ENCODE data around the gene TRABD2B. TPM values are rescaled to one million over a fixed set of nuclear protein-coding genes. Genes with fewer than 3 reads are reported as not detected.
A peak's percentile ranks its signal among the peaks of the same experiment; 100 is the strongest.

Gene TRABD2B
- total RNA-seq, 1 experiment from 2014 or later, result 2.0 TPM

DNA sequence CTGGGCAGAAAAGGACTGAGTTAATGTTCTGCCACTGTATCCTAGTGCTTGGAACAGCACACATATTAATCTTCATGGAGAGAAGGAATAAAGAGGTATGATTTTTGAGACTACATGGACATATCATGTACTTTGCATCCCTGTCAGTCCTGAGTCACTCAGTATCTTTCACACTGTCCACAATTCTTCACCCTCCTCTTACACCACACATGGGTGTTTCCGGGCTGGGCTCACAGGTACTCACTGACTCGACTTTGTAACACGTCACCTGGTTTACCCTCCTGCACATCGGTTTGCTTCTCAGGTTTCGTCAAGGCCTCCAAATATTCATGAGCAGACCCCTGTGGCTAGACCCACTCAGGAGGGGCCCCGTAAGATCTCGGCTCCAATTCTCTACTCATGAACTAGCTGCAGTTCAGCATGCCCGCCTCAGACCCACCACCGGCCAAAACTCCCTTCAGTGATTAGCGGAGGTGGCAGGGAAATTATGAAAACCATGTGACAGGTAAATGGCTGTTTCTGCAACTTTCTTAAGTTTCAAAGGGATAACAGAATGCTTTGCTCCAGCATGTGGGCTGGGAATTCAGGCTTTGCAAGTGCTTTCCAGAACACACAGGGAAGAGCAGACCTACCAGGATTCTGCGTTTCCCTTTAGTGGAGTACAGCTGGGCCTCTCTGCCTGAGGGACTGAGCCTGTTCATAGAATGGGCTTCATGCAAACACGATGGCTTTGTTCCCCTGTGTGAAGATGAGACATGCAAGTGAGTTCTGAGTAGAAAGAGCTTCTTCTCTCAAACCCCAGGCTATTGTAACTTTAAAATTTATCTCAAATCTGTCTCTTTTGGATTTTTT lies 31.3 kb upstream of the TRABD2B start:
- Histone ChIP-seq H3K4me3 (ENCODE audit: insufficient read depth, low read depth, low read length) (no peak overlapping the region), H3K36me3 (replicated peaks; ENCODE audit: control insufficient read depth, insufficient read depth, low read length) (no peaks in the 10 kb centered on the region; the same call in 1 of the 2 replicates), H3K27me3 (ENCODE audit: control insufficient read depth, insufficient read depth, low read length) (no peaks in the 10 kb centered on the region; the same call in 1 of the 2 replicates)
- peak; percentile 64 for DNase-seq

DNA sequence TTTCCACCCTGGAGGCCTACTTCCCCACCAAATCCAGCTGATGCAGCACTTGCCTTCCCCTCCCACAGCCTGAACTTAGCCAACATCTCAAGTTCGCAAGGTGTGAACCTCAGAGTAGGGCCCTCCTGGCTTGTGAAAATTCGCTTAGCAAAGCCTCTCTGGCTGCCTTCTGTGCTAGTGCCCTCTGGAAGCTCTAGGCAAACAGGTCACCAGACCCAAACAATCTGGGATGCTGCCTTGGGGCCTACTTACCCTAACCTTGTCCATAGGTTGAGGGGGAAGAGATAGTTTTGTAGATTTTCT lies 30.3 kb upstream of the TRABD2B start:
- H3K27me3 ChIP-seq (ENCODE audit: control insufficient read depth, insufficient read depth, low read length), result no peaks in the 10 kb centered on the region; the same call in 1 of the 2 replicates
- H3K36me3 ChIP-seq (replicated peaks; ENCODE audit: control insufficient read depth, insufficient read depth, low read length), result no peaks in the 10 kb centered on the region; the same call in 1 of the 2 replicates
- no peak overlapping the region for H3K4me3 ChIP-seq (ENCODE audit: insufficient read depth, low read depth, low read length)
- DNase-seq, result no peak

DNA sequence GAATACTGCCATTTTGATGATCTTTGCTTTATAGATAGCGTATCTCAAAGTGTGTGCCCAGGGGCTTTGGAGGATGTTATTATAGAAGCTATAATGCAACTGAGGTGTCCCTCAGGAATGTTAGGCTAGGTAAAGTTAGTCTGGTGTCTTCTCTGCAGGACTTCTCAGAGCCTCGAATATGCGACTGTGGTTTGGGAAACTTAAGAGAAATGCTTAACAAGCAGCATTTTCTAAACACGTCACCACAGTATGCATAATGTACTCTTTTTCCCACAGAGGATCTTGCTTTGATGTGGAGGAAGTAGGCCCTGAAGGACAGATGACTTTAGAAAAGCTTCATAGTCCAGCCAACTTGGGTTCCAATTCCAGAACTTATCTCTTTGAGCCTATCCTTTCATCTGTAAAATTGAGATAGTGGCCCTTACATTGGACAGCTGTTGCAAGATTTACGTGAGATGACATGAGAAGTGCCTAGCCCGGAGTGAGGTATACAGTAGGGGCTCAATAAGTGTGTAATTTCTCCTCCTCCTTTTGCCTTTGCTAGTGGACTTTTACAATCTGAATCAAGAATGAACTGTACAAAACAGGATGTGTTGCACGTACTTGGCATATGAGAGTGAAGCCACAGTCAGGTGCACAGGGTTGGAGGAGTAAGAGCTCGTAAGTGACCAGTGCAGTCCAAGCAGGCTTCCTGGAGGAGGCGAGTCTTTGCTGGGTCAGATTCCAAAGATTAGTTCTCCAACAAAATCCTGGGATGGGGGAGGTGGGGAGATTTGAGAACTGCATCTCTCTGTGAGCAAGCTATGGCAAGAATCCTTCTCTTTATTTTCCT lies 29.7 kb upstream of the TRABD2B start:
- H3K4me3 ChIP-seq (ENCODE audit: insufficient read depth, low read depth, low read length), result no peak overlapping the region
- H3K27me3 ChIP-seq (ENCODE audit: control insufficient read depth, insufficient read depth, low read length), result peaks cover under 1% of the 10 kb centered on the region; the same call in 1 of the 2 replicates
- no peaks in the 10 kb centered on the region; the same call in 1 of the 2 replicates for H3K36me3 ChIP-seq (replicated peaks; ENCODE audit: control insufficient read depth, insufficient read depth, low read length)
- DNase-seq, result no peak

DNA sequence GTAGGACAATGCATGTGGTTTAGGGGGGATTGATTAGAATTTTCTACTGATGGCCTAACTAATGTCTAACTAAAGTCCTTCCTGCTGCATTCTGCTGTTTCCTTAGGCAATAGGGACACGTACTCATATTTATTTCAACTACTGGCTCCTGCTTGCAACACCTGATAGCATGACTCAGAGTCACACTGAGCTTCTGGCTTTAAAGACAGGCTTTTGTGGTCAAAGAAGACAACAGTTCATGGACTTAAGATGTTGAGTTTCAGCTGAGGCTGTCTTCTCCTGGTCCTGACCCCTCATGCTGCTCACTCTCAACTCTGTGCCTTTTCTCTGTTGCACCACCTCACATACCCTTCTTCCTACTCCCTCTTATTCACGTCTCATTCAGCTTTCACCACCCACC lies 29.1 kb upstream of the TRABD2B start:
- DNase-seq, result no peak
- Histone ChIP-seq H3K27me3 (ENCODE audit: control insufficient read depth, insufficient read depth, low read length) (peaks cover 2% of the 10 kb centered on the region; the same call in 1 of the 2 replicates), H3K4me3 (ENCODE audit: insufficient read depth, low read depth, low read length) (no peak overlapping the region), H3K36me3 (replicated peaks; ENCODE audit: control insufficient read depth, insufficient read depth, low read length) (no peaks in the 10 kb centered on the region; the same call in 1 of the 2 replicates)

DNA sequence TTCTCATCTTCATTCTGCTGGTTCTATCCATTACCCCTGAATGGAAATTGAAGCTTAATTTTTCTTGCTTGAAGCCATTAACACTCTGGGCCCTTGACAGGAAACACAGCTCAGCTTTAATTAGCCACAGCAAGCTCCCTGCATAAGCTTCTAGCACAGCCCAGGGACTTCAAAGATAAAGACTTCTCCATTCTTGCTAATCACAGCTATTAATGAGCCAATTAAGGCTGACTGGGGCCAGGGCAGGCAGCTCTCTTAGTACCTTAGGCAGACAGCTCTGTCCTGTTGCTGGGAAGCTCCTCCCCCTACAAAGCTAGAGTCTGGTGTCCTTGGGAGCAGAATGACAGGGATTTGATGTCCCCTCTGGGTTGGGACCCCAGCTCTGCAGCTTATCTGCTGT lies 27.9 kb upstream of the TRABD2B start:
- Histone ChIP-seq H3K36me3 (replicated peaks; ENCODE audit: control insufficient read depth, insufficient read depth, low read length) (no peaks in the 10 kb centered on the region; the same call in 1 of the 2 replicates), H3K27me3 (ENCODE audit: control insufficient read depth, insufficient read depth, low read length) (peaks cover 2% of the 10 kb centered on the region; the same call in 1 of the 2 replicates), H3K4me3 (ENCODE audit: insufficient read depth, low read depth, low read length) (no peak overlapping the region)
- DNase-seq, result no peak

DNA sequence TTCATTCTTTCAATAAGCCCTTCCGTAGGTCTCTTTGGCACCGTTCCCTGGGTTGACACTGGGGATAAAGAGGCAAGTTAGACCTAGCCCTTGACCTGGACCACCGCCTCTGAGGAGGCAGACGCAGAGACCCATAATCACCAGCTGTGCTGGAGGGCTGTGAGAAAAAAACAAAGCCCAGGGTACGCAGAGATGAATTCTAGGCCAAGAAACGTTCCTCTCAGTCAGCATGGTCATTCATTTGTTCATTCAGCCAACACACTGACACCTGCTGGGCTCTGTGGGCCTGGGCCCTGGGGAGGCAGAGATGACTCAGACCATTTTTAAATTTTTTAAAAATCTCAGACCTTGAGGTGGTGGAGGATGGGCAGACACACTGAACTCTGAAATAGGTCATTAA lies 26.3 kb upstream of the TRABD2B start:
- no peak for DNase-seq

DNA sequence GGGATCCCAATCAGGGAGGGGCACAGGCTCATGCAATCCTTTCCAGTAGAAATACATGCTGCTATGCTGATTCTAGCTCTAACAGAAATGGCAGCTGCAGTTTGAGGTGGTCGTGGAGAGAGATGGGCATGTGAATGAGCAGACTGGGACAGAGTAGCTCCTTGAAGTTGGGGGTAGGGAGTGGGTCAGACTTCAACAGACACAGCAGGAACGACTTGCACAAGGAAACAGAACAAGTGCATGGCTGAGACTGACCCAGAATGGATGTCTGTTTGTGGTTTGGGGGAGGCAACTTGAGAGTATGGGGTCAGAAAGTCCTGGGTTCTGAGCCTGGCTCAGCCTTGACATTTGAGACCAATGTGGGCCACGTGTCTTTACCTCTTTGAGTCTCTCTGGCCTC lies 25.1 kb upstream of the TRABD2B start:
- Histone ChIP-seq H3K36me3 (replicated peaks; ENCODE audit: control insufficient read depth, insufficient read depth, low read length) (no peaks in the 10 kb centered on the region; the same call in 1 of the 2 replicates), H3K27me3 (ENCODE audit: control insufficient read depth, insufficient read depth, low read length) (peaks cover 6% of the 10 kb centered on the region; the same call in 1 of the 2 replicates), H3K4me3 (ENCODE audit: insufficient read depth, low read depth, low read length) (no peak overlapping the region)
- no peak for DNase-seq

More for the DNA sequence above, 26.3 kb upstream of the TRABD2B start:
- H3K27me3 ChIP-seq (ENCODE audit: control insufficient read depth, insufficient read depth, low read length), result peaks cover 2% of the 10 kb centered on the region; the same call in 1 of the 2 replicates
- no peaks in the 10 kb centered on the region; the same call in 1 of the 2 replicates for H3K36me3 ChIP-seq (replicated peaks; ENCODE audit: control insufficient read depth, insufficient read depth, low read length)
- H3K4me3 ChIP-seq (ENCODE audit: insufficient read depth, low read depth, low read length), result no peak overlapping the region

DNA sequence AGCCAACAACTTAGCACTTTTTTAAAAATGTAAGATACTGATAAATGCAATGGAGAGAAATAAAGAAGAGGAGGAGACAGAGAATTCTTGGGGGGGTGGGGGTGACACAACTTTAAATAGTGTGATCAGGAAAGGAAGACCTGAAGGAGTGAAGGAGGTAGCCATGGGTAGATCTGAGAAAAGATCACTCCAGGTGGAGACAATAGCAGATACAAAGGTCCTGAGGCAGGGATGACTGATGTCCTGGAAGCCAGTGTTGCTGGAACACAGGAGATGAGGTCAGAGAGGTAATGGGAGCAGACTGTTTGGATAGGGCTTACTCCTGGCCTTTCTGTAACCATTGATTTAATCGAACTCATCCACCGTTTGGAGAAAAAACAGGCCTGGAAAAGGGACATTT lies 24.6 kb upstream of the TRABD2B start:
- no peak overlapping the region for H3K4me3 ChIP-seq (ENCODE audit: insufficient read depth, low read depth, low read length)
- H3K27me3 ChIP-seq (ENCODE audit: control insufficient read depth, insufficient read depth, low read length), result peaks cover 6% of the 10 kb centered on the region; the same call in 1 of the 2 replicates
- no peaks in the 10 kb centered on the region; the same call in 1 of the 2 replicates for H3K36me3 ChIP-seq (replicated peaks; ENCODE audit: control insufficient read depth, insufficient read depth, low read length)
- DNase-seq, result no peak

DNA sequence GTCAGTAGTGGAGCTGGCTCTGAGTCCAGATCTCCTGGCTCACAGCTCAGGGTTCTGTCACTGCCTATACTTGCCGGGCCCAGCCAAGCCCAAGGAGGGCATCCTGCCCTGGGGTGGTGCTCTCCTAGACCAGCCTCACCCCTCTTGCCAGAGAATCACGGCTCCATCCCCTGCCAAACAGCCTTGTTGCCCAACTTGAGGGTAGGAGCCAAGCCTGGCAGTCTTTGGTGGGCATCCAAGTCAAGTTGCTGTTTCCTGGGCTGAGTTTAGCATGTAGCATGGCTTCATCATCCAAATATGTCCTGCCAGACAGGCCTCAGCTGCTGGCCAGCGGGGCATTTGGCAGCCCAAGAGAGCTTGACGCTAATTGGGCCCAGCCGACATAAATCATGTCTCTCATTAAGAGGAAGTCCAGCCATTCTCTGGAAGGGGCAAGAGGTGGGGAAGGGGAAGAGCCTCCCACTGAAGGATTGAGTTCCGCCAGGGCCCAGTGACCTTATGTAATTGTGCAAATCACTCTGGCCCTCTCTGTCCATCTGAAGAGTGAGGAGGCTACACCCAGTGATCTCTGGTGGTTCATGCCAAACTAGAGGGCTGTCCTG lies 22.6 kb upstream of the TRABD2B start:
- DNase-seq, result no peak
- Histone ChIP-seq H3K36me3 (replicated peaks; ENCODE audit: control insufficient read depth, insufficient read depth, low read length) (no peaks in the 10 kb centered on the region), H3K4me3 (ENCODE audit: insufficient read depth, low read depth, low read length) (no peak overlapping the region), H3K27me3 (ENCODE audit: control insufficient read depth, insufficient read depth, low read length) (peaks cover 7% of the 10 kb centered on the region; the same call in 1 of the 2 replicates)

DNA sequence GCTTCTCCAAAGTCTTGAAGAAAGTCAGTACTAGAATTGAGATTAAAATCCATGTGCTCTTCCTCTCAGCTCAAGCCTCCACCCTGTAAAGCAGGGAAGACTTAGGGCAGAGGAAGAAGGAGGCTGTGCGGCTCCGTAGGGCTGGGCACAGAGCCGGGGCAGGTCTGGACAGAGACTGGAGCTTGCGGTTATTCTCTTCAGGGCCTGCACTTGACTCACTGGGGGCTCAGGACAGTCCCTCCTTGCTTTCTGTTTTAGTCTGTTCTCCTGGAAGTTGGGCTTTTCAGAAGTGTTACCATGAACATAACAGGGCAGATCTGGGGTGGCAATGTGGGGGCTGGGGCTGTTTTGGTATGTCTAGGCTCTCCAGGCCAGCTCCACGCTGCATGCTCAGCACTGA lies 21.6 kb upstream of the TRABD2B start:
- Histone ChIP-seq H3K4me3 (ENCODE audit: insufficient read depth, low read depth, low read length) (no peak overlapping the region), H3K36me3 (replicated peaks; ENCODE audit: control insufficient read depth, insufficient read depth, low read length) (no peaks in the 10 kb centered on the region), H3K27me3 (ENCODE audit: control insufficient read depth, insufficient read depth, low read length) (peaks cover 7% of the 10 kb centered on the region; the same call in 1 of the 2 replicates)
- DNase-seq, result no peak

DNA sequence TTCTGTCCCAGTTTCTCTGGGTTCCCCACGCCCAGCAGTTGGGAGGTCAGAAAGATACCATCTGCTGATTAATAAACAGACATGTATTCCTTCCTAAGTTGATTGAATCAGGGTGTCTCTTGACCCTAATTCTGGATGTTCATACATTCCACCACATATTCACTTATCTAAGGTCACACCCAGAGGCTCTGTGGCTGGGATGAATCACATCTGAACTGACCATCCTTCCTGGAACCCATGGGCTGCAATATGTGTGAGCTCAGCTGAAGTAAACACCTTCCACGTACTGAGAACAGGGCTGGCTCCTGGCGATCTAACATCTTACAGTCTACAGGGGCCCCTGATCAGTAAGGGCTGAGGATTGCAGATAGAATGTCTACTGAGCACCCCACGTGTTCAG lies 20.5 kb upstream of the TRABD2B start:
- H3K4me3 ChIP-seq (ENCODE audit: insufficient read depth, low read depth, low read length), result no peak overlapping the region
- no peaks in the 10 kb centered on the region for H3K36me3 ChIP-seq (replicated peaks; ENCODE audit: control insufficient read depth, insufficient read depth, low read length)
- no peak for DNase-seq
- H3K27me3 ChIP-seq (ENCODE audit: control insufficient read depth, insufficient read depth, low read length), result peaks cover 7% of the 10 kb centered on the region; the same call in 1 of the 2 replicates

DNA sequence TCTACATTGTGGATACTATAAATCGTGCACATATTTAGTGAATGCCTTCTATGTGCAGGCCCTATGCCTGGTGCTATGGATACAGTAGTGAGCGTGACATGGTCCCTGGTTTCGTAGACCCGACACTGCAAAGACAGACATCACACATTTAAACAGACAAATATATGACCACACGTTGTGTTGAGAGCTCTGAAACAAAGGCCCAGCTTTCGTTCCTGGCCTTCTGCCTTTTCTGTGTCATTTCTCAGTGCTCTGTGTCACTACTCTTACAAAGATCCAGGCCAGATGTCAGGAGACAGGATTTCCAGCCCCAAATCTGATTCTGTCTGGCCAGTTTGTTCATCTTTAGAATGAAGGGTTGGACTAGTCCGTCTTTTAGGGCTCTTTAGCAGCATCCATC lies 19.3 kb upstream of the TRABD2B start:
- peaks cover 6% of the 10 kb centered on the region; the same call in 1 of the 2 replicates for H3K27me3 ChIP-seq (ENCODE audit: control insufficient read depth, insufficient read depth, low read length)

DNA sequence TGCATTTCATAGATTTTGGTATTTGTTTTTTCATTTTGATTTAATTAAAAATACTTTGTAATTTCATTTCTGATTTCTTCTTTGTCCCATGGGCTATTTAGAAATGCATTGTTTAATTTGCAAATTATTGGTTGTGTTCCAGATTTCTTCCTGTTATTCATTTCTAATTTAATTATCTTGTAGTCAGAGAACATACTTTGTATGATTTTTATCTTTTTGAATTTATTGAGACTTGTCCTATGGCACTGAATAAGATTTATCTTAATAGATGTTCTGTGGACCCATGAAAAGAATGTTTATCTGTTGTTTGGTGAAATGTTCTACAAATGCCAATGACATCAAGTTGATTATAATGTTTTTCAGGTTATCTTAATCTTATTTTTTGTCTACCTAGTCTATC lies 16.1 kb upstream of the TRABD2B start:
- Histone ChIP-seq H3K4me3 (ENCODE audit: insufficient read depth, low read depth, low read length) (no peak overlapping the region), H3K36me3 (replicated peaks; ENCODE audit: control insufficient read depth, insufficient read depth, low read length) (no peaks in the 10 kb centered on the region), H3K27me3 (ENCODE audit: control insufficient read depth, insufficient read depth, low read length) (peaks cover 6% of the 10 kb centered on the region; the same call in 1 of the 2 replicates)
- no peak for DNase-seq

More for the DNA sequence above, 19.3 kb upstream of the TRABD2B start:
- no peak for DNase-seq
- Histone ChIP-seq H3K4me3 (ENCODE audit: insufficient read depth, low read depth, low read length) (no peak overlapping the region), H3K36me3 (replicated peaks; ENCODE audit: control insufficient read depth, insufficient read depth, low read length) (no peaks in the 10 kb centered on the region)

DNA sequence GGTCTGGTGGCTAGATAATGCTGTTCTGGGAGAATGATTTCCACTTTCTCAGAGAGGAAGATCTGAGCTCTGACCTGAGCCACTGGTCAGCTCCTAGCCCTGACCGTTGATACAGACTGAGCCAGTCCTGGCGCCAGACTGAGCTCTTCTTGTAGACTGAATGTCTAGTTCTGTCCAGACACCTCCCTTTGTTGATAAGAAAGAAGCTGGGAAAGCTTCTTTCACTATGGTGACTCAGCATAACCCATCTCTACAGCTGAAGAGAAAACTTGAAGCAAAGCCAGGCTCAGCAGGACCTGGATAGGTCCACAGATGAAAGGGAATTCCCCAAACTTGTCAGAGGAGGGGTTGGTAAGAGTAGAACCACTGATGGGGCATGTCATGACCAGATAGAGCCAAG lies 9.9 kb upstream of the TRABD2B start:
- no peak overlapping the region for H3K4me3 ChIP-seq (ENCODE audit: insufficient read depth, low read depth, low read length)
- peaks cover 3% of the 10 kb centered on the region for H3K27me3 ChIP-seq (ENCODE audit: control insufficient read depth, insufficient read depth, low read length)
- DNase-seq, result no peak
- no peaks in the 10 kb centered on the region for H3K36me3 ChIP-seq (replicated peaks; ENCODE audit: control insufficient read depth, insufficient read depth, low read length)

Data from H7 (cell line).